ENCODE measurements around the gene OGDH.
"Not testable (repeated sequence)": the region's sequence is repeated elsewhere in the genome, so short reads cannot be mapped to it uniquely, and the experiment has no call there.

OGDH gene

DNA sequence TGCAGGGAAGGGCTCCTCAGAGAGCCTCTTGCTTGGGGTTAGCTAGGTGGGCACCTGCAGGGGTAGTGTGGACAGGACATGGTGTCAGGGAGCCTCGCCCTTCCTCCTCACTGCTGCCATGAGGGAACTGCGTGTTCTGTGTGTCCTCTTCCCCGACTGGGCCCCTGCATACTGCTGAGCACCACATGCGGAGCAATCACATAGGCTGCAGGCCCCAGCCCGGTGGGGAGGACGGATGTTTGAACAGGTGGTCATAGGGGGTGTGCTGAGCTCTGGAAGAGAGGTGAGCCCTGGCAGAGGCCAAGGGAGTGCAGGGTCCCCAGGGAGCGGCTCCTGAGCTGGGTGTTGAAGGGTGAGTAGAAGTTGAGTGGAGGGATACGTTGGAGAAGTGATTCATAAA, 93.9 kb downstream of the OGDH start:
- Histone ChIP-seq H3K36me3 (ENCODE audit: insufficient read depth, low read length) (peaks cover 86% of the 10 kb centered on the region), H4K20me1 (ENCODE audit: insufficient read depth, low read length) (no peaks in the 10 kb centered on the region), H3K9me2 (ENCODE audit: low read depth, low read length) (no peaks in the 10 kb centered on the region), H3K4me2 (ENCODE audit: low read length) (no peak overlapping the region), H3K79me2 (ENCODE audit: insufficient read depth, low read length) (no peaks in the 10 kb centered on the region), H3K9me3 (ENCODE audit: low read length) (0 out of 2 replicates have a peak, but pooled peaks cover 2% of the 10 kb centered on the region), H3K27me3 (ENCODE audit: insufficient read depth, low read length) (no peaks in the 10 kb centered on the region), H3K27ac (ENCODE audit: low read depth, low read length, poor library complexity, severe bottlenecking) (no peak overlapping the region), H2AFZ (ENCODE audit: low read length) (no peak overlapping the region), H3K4me3 (ENCODE audit: low read depth, low read length, poor library complexity, severe bottlenecking) (no peak overlapping the region), H3K4me1 (ENCODE audit: insufficient read depth, low read length, severe bottlenecking) (no peaks in the 10 kb centered on the region), H3F3A (ENCODE audit: insufficient read depth, low read length) (no peaks in the 10 kb centered on the region), H3K9ac (ENCODE audit: low read length) (no peak overlapping the region)
- no peak for TF ChIP-seq EZH2 (IDR thresholded peaks at IDR 0.05; ENCODE audit: borderline replicate concordance, low read length)
- TF ChIP-seq, protein P1, sequence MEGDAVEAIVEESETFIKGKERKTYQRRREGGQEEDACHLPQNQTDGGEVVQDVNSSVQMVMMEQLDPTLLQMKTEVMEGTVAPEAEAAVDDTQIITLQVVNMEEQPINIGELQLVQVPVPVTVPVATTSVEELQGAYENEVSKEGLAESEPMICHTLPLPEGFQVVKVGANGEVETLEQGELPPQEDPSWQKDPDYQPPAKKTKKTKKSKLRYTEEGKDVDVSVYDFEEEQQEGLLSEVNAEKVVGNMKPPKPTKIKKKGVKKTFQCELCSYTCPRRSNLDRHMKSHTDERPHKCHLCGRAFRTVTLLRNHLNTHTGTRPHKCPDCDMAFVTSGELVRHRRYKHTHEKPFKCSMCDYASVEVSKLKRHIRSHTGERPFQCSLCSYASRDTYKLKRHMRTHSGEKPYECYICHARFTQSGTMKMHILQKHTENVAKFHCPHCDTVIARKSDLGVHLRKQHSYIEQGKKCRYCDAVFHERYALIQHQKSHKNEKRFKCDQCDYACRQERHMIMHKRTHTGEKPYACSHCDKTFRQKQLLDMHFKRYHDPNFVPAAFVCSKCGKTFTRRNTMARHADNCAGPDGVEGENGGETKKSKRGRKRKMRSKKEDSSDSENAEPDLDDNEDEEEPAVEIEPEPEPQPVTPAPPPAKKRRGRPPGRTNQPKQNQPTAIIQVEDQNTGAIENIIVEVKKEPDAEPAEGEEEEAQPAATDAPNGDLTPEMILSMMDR (IDR thresholded peaks at IDR 0.05; ENCODE audit: low read length): no peak

DNA sequence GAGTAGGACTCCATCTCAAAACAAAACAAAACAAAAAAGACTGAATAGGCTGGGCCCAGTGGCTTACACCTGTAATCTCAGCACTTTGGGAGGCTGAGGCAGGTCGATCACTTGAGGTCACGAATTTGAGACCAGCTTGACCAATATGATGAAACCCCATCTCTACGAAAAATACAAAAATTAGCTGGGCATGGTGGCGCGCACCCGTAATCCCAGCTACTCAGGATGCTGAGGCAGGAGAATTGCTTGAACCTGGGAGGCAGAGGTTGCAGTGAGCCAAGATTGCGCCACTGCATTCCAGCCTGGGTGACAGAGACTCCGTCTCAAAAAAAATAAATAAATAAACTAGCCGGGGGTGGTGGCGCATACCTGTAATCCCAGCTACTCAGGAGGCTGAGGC, 97.0 kb downstream of the OGDH start:
- H2AFZ ChIP-seq (ENCODE audit: low read length); H3K9me3 ChIP-seq (ENCODE audit: low read length); H4K20me1 ChIP-seq (ENCODE audit: insufficient read depth, low read length); H3K27ac ChIP-seq (ENCODE audit: low read depth, low read length, poor library complexity, severe bottlenecking); H3K27me3 ChIP-seq (ENCODE audit: insufficient read depth, low read length); H3F3A ChIP-seq (ENCODE audit: insufficient read depth, low read length); H3K4me2 ChIP-seq (ENCODE audit: low read length); H3K79me2 ChIP-seq (ENCODE audit: insufficient read depth, low read length); H3K4me1 ChIP-seq (ENCODE audit: insufficient read depth, low read length, severe bottlenecking); H3K9me2 ChIP-seq (ENCODE audit: low read depth, low read length); H3K9ac ChIP-seq (ENCODE audit: low read length); H3K4me3 ChIP-seq (ENCODE audit: low read depth, low read length, poor library complexity, severe bottlenecking): not testable (repeated sequence)
- peaks cover 80% of the 10 kb centered on the region for H3K36me3 ChIP-seq (ENCODE audit: insufficient read depth, low read length)

DNA sequence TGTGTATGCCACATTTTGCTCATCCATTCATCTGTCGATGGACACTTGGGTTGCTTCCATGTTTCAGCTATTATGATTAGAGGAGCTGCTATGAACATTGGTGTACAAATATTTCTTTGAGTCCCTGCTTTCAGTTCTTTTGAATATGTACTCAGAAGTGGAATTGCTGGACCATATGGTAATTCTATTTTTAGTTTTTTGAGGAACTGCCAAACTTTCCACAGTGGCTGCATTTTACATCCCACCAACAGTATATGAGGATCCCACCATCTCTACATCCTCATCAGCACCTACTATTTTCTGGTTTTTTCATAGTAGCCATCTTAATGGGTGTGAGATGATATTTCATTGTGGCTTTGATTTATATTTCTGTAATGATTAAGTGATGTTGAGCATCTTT, 97.5 kb downstream of the OGDH start:
- Histone ChIP-seq H4K20me1 (ENCODE audit: insufficient read depth, low read length) (no peaks in the 10 kb centered on the region), H3K9me2 (ENCODE audit: low read depth, low read length) (no peaks in the 10 kb centered on the region), H3K4me2 (ENCODE audit: low read length) (no peak overlapping the region), H3K9me3 (ENCODE audit: low read length) (no peaks in the 10 kb centered on the region), H3K4me1 (ENCODE audit: insufficient read depth, low read length, severe bottlenecking) (no peaks in the 10 kb centered on the region), H3K9ac (ENCODE audit: low read length) (no peak overlapping the region), H3F3A (ENCODE audit: insufficient read depth, low read length) (no peaks in the 10 kb centered on the region), H3K27me3 (ENCODE audit: insufficient read depth, low read length) (no peaks in the 10 kb centered on the region), H3K4me3 (ENCODE audit: low read depth, low read length, poor library complexity, severe bottlenecking) (no peak overlapping the region), H3K27ac (ENCODE audit: low read depth, low read length, poor library complexity, severe bottlenecking) (no peak overlapping the region), H3K79me2 (ENCODE audit: insufficient read depth, low read length) (no peaks in the 10 kb centered on the region), H3K36me3 (ENCODE audit: insufficient read depth, low read length) (peaks cover 79% of the 10 kb centered on the region), H2AFZ (ENCODE audit: low read length) (no peak overlapping the region)
- no peak for TF ChIP-seq EZH2 (IDR thresholded peaks at IDR 0.05; ENCODE audit: borderline replicate concordance, low read length)
- TF ChIP-seq, protein P1 (IDR thresholded peaks at IDR 0.05; ENCODE audit: low read length): no peak

DNA sequence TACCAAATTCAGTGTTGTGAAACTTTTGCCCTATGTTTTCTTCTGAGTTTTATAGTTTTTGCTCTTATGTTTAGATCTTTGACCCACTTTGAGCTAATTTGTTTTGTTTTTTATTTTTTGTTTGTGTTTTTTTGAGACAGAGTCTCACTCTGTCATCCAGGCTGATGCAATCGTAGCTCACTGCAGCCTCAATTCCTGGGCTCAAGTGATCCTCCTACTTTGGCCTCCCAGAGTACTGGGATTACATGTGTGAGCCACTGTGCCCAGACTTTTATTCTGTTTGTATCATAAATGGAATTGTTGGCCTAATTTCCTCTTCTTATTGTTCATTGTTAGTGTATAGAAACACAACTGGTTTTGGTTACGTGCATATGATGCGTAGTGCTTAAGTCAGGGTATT, 99.0 kb downstream of the OGDH start:
- Histone ChIP-seq H3K9me3 (ENCODE audit: low read length) (no peaks in the 10 kb centered on the region), H3F3A (ENCODE audit: insufficient read depth, low read length) (no peaks in the 10 kb centered on the region), H3K79me2 (ENCODE audit: insufficient read depth, low read length) (no peaks in the 10 kb centered on the region), H3K9ac (ENCODE audit: low read length) (no peak overlapping the region), H3K27ac (ENCODE audit: low read depth, low read length, poor library complexity, severe bottlenecking) (no peak overlapping the region), H3K9me2 (ENCODE audit: low read depth, low read length) (no peaks in the 10 kb centered on the region), H4K20me1 (ENCODE audit: insufficient read depth, low read length) (no peaks in the 10 kb centered on the region), H3K4me1 (ENCODE audit: insufficient read depth, low read length, severe bottlenecking) (no peaks in the 10 kb centered on the region), H3K36me3 (ENCODE audit: insufficient read depth, low read length) (peaks cover 76% of the 10 kb centered on the region), H3K4me3 (ENCODE audit: low read depth, low read length, poor library complexity, severe bottlenecking) (no peak overlapping the region), H3K4me2 (ENCODE audit: low read length) (no peak overlapping the region), H2AFZ (ENCODE audit: low read length) (no peak overlapping the region), H3K27me3 (ENCODE audit: insufficient read depth, low read length) (no peaks in the 10 kb centered on the region)
- TF ChIP-seq EZH2 (IDR thresholded peaks at IDR 0.05; ENCODE audit: borderline replicate concordance, low read length): no peak
- TF ChIP-seq, protein P1 (IDR thresholded peaks at IDR 0.05; ENCODE audit: low read length): no peak

All from OCI-LY1 (cell line).